DND-41 (cell line): ENCODE measurements around the gene MVK.

Experiments
- CTCF ChIP-seq: IDR thresholded peaks from 2 replicates; pipeline ENCODE4 v1.5.1; 2012; ENCODE audit warnings: borderline replicate concordance, low read length, moderate library complexity, mild to moderate bottlenecking; ENCODE audit not compliant: poor library complexity, severe bottlenecking; ENCODE audit errors: extremely low read depth
- EZH2 ChIP-seq: IDR thresholded peaks from 3 replicates; pipeline ENCODE4 v1.6.1; 2012; ENCODE audit warnings: borderline replicate concordance, low read depth, mild to moderate bottlenecking, moderate library complexity, low read length, inconsistent platforms; ENCODE audit not compliant: severe bottlenecking

- no peak for TF ChIP-seq CTCF
- TF ChIP-seq EZH2: no peak
These were observed 3.7 kb downstream of the MVK start for GRCh38 chr12:109577311-109577710.
